Measurements from ENCODE around the gene SH3D19.
"Not testable (repeated sequence)": the region's sequence is repeated elsewhere in the genome, so short reads cannot be mapped to it uniquely, and the experiment has no call there.

The SH3D19 gene

GRCh38 chr4:151322161-151322560 is 3.2 kb downstream of the SH3D19 start:
- not testable (repeated sequence) for DNase-seq

DNA sequence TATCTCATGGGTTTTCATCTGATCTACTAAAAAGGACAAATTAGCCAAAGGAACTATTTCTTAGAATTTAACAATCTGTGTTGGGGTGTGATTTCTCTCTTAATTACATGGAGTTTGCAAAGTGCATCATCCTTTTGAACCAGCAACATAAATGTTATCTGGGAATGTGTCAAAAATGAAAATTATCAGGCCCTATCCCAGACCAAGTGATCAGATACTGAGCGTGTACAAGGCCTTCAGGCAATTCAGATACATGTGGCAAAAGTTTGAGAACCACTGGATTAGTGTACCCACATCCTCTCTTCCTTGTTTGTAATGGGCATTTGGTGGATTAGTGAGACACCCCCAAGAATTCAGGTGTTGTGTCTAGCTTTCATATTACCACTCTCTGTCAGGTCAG is 3.8 kb downstream of the SH3D19 start:
- no peak for DNase-seq

- DNase-seq: no peak
Observed at GRCh38 chr4:151319490-151319889, 5.9 kb downstream of the SH3D19 start.

DNA sequence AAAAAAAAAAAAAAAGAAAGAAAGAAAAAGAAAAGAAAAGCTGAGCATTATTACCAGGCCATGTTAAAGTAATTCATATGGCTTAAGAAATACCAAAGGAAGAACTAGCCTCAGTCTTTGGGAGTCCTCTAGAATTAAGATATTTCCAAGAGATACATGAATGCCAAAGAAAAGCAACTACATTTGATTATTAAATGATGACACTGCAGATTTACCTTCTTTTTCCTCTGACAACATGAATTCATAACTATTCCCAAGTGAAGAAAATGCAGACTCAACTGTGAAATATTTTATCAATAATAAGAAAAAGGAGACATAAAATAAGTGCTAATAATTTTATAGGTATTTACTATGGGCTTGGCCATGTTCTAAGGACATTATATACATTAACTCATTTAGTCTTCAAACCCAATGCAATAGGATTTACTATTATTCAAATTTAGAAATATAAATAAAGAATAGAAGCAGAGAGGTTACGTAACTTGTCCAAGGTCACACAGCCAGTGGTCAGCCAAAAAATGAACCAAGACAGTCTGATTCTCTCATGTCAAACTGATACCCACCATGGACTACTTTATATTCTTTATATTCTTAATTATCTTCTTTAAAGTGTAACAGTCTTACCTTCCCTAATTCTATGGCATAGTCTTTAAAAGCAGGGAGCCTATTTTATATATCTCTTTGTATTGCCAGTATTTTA is 6.9 kb downstream of the SH3D19 start:
- no peak for DNase-seq

GRCh38 chr4:151316645-151317044 is 8.8 kb downstream of the SH3D19 start:
- DNase-seq: no peak

GRCh38 chr4:151315212-151315886 is 10.1 kb downstream of the SH3D19 start:
- no peak for DNase-seq

- DNase-seq: no peak
Observed at GRCh38 chr4:151314479-151314878, 10.9 kb downstream of the SH3D19 start.

GRCh38 chr4:151314010-151314355 is 11.4 kb downstream of the SH3D19 start:
- DNase-seq: no peak

DNA sequence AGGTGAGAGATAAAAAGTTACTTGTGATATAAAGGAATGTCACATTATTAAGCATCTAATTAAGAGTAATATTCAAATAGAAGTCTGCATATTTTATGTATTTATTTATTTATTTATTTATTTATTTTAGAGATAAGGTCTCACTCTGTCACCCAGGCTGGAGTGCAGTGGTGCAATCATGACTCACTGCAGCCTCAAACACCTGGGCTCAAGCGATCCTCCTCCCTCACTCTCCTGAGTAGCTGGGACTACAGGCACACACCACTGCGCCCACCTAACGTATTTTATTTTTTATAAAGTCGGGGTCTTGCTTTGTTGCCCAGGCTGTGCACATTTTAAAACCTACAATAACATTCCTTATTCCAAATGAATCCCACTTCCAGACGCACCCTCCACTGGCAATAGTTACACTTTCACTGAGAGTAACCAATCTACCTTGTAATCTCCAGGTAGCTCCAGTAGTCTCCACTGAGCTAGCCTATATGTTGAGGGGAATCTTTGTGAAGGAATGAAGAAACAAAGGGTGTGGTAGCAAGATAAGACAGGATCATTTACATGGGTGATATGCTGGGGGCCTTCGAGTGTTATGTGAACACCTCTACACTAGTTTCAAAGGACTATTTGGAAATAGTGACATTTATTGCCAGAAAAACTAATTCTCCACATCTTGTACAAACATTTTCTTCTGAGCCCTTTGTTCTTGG is 11.9 kb downstream of the SH3D19 start:
- DNase-seq: no peak

DNA sequence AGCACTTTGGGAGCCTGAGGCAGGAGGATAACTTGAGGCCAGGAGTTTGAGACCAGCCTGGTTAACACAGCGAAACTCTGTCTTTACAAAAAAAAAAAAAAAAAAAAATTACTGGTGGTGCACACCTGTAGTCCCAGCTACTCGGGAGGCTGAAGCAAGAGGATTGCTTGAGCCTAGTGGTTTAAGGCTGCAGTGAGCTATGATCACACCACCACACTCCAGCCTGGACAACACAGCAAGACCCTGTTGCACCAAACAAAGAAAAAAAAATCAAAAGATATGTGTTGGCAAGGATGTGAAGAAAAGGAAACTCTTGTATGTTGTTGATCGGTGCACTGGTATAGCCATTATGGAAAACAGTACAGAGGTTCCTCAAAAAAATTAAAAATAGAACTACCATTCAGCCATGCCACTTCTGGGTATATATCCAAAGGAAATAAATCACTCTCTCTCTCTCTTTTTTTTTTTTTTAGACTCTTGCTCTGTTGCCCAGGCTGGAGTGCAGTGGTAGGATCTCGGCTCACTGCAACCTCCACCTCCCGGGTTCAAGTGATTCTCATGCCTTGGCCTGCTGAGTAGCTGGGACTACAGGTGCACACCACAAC is 15.2 kb downstream of the SH3D19 start:
- no peak for DNase-seq

DNA sequence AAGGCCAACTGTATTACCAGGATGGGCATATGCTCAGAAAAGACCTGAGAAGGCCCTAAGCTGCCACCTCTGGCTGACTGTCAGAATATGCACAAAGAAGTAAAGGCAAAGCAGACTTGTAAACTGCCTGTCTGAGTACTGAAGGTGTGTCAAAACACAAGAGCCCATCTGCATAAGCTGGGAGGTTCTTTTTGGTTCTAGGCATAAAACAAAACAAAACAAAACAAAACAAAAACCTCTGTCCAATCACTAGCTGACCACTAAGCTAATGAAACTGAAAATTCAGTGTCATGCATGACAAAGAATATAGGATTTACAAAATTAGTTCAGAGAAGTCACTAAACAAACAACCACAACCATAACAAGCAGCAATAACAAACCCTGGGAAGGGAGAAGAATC is 20.6 kb downstream of the SH3D19 start:
- no peak for DNase-seq

DNA sequence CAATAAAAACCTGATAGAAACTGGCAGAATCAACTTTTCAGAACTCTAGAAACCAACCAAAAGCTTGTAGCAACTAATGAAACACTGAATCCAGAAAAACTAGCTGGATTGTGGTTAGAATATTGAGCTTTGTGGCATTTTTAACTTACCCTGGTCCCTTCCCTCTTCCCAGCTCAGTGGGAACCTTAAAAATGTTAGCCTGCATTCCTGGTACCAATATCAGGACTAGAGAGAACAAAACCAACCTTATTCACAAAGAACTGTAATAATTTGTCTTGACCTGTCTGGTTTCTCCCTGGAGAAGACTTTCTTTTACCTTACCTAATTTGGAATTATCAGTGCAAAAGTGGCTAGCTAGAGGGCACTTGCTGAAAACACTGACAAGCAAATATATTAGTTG is 21.2 kb downstream of the SH3D19 start:
- no peak for DNase-seq

DNA sequence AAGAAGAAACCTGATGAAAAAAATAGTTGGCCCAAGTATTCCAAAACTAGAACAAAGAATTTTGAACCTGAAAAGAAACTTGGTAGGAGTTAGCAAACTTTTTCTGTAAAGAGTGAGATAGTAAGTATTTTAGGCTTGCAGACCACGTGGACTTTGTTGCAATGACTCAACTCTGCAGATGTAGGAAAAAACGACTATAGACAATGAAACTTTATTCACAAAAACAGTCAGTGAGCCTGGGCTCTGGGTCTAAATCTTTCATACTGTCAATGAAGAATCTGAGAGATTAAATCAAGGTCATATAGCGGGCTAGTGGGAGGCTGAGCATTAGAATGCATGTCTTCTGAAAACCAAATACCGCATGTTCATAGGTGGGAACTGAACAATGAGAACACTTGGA is 23.0 kb downstream of the SH3D19 start:
- DNase-seq: no peak

GRCh38 chr4:151297170-151297569 is 28.2 kb downstream of the SH3D19 start:
- no peak for DNase-seq

- DNase-seq: peak; percentile 4
Observed at GRCh38 chr4:151296227-151296626, 29.2 kb downstream of the SH3D19 start.

GRCh38 chr4:151294833-151295496 is 30.4 kb downstream of the SH3D19 start:
- no peak for DNase-seq

DNA sequence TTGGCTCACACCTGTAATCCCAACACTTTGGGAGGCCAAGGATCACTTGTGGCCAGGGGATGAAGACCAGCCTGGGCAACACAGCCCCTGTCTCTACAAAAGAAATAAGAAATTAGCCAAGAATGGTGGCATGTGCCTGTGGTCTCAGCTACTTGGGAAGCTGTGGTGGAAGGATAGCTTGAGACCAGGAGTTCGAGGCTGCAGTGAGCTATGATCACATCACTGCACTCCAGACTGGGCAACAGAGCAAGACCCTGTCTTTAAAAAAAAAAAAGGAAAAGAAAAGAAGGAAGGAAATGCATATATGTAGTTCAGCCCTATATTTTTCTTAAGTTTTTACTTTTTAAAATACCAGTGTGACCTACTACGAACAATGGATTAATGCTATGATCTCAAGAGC is 33.4 kb downstream of the SH3D19 start:
- DNase-seq: no peak

DNA sequence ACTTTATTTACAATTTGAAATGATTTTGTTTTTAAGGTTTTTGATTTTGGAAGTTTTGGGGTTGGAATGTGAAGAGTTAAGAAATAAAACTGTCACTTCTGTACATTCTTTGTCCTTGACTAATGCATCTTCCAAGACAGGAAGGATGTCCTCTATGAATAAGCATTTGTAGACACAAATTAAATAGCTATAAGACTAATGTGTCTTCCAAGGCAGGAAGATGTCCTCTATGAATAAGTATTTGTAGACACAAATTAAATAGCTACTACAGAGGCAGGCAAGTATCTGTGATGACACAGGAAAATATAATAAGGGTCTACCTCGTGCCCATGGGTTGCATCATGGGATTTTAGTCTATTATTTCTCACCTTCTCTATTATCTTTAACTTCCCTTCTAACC is 33.9 kb downstream of the SH3D19 start:
- DNase-seq: no peak

DNA sequence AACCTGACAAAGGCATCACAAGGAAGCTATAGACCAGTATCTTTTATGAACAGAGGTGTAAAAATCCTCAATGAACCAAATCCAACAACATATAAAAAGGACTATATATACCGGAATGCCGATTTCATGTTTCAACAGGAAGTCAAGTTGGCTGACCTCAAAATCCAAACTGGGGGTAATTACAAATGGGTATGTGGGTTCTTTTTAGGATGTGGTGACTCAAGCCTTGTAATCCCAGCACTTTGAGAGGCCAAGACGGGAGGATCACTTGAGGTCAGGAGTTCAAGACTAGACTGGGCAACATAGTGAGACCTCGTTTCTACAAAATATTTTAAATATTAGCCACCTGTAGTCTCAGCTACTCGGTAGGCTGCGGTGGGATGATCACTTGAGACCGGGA is 38.0 kb downstream of the SH3D19 start:
- DNase-seq: no peak

DNA sequence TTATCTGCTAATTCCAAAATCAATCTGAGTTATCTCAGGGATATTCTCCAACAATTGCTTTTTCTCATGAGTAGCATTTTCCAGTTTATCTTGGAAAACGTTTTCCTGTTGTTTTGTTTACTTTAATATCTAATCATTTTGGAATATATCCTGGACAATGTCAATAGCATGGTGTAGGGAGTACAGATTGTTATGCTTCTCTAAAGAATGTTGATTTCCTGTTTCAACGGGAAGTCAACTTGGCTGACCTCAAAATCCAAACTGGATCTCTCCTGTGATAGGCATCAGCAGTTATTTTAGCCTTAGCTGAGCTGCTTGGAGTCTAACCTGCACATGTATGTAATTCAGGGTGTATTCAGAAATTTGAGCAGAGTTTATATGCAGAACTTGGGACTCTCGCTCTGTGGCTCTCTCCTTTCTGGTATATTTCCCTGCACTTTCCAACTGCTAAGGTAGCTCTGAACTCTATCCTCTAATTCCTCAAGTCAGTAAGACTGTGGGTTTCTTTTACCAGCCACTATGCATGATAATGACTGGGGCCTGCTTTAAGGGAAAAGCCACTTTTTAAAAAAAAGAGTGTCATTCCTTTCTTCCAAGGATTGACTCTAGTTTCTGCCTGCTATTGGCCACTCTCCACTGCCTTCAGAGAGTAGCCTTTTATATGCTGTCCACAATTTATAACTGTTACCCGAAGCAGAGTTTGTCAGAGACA is 40.7 kb downstream of the SH3D19 start:
- no peak for DNase-seq

DNA sequence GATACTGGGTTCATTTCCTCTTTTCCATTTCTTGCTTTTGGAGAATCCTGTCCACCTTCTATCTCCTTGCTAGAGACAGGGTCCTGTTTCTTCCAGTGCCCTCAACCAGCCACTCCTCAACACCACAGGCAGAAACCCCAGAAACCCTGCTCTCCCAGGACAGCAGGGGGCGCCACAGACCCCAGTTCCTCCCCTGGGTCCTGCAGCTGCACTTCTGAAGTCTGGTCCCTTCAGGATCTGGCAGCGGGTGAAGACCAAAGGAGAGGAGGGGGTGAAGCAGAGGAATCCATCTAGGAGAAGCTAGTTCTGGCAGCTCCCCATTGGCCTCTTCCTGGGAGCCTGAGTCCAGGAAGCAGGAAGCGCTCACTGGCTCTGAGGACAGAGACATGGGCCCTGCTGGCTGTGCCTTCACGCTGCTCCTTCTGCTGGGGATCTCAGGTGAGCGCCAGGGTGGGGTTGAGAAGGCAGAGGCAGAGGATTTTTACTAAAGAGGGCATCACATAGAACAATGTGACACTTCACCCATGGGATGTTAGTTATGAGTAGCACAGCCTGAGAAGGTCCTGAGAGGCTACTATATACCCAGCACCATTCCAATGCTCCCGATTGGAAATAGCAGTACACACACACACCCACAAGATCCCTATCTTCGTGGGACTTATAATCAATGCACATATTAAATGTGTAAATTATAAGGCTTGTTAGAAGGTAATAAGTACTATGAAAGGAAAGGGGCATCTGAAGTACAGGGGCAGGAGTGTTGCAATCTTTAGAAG is 48.4 kb downstream of the SH3D19 start, which contains the start of gene PRSS48:
Gene PRSS48 (plus strand): TSS at position 375 of the 776 bp plus-strand sequence. CDS start 12 bp downstream, at position 387.
- DNase-seq: peak; percentile 11

- DNase-seq: not testable (repeated sequence)
Observed at GRCh38 chr4:151268905-151269304, 56.5 kb downstream of the SH3D19 start.

All from NCI-H1105 (cell line).